ENCODE data around the gene CPE.

Gene CPE

DNA sequence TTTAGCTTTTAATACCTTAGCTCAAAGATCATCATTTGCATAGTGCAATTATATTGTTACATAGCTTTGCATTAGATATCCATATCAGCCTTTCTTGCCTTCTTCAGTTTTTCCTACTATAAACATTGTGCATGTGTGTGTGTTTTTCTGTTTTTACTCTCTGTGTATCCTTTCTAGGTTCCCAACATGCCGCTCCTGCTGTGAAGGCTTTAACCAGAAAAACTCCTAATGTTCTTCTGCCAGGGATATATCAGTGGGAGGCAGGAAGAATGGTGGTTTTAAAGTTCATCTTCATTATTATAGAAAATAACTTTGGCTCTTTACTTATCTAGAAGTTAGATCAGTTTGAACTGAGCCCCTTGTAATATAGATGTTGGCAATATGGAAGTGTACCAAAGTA is 61.2 kb downstream of the CPE start:
- Histone ChIP-seq H3K14ac (ENCODE audit: low read length) (no peak overlapping the region), H4K8ac (ENCODE audit: low read depth, low read length) (no peak overlapping the region), H3K4me3 (ENCODE audit: low read length in 2 of 2) (no peak overlapping the region), H2AFZ (ENCODE audit: low read length) (peak overlapping the region; percentile 28), H3K4me2 (ENCODE audit: insufficient read depth, low read length, poor library complexity, severe bottlenecking) (no peak overlapping the region), H2BK15ac (ENCODE audit: low read length) (no peak overlapping the region), H3K36me3 (replicated peaks in 1 of 2; ENCODE audit: control insufficient read depth in 2 of 2, insufficient read depth in 2 of 2, low read length in 2 of 2) (no peaks in the 10 kb centered on the region), H3K4me1 (ENCODE audit: control insufficient read depth in 2 of 2, insufficient read depth in 1 of 2, low read depth in 1 of 2, low read length in 2 of 2) (peaks cover 2 to 15% of the 10 kb centered on the region in 2 donors), H3K18ac (ENCODE audit: low read length) (no peak overlapping the region), H3K9ac (ENCODE audit: low read depth, low read length, poor library complexity) (no peak overlapping the region), H2BK12ac (ENCODE audit: low read length) (no peak overlapping the region), H3K27ac (replicated peaks; ENCODE audit: low read length) (no peak overlapping the region), H3K23ac (ENCODE audit: low read depth, low read length, poor library complexity) (no peak overlapping the region), H2AK5ac (ENCODE audit: low read depth, low read length) (no peak overlapping the region), H2BK5ac (ENCODE audit: low read length) (no peak overlapping the region), H4K91ac (ENCODE audit: low read depth, low read length, poor library complexity) (no peak overlapping the region), H3K79me1 (ENCODE audit: low read depth, low read length) (no peaks in the 10 kb centered on the region), H3K27me3 (ENCODE audit: control insufficient read depth in 3 of 3, insufficient read depth in 3 of 3, low read depth in 1 of 3, low read length in 3 of 3) (no peaks in the 10 kb centered on the region), H3K4ac (ENCODE audit: low read length) (no peak overlapping the region), H2BK120ac (ENCODE audit: low read depth, low read length) (no peak overlapping the region), H3K9me3 (replicated peaks in 1 of 2; ENCODE audit: control insufficient read depth in 2 of 2, insufficient read depth in 1 of 2, low read depth in 1 of 2, low read length in 2 of 2) (no peaks in the 10 kb centered on the region)
- no peak for DNase-seq (ENCODE audit: low spot score)
- no CpG with 5 or more reads among the region's 1 CpG for WGBS, 2 donors (ENCODE audit: extremely low coverage in 2 of 2, insufficient read length in 2 of 2, insufficient replicate concordance in 1 of 2)

DNA sequence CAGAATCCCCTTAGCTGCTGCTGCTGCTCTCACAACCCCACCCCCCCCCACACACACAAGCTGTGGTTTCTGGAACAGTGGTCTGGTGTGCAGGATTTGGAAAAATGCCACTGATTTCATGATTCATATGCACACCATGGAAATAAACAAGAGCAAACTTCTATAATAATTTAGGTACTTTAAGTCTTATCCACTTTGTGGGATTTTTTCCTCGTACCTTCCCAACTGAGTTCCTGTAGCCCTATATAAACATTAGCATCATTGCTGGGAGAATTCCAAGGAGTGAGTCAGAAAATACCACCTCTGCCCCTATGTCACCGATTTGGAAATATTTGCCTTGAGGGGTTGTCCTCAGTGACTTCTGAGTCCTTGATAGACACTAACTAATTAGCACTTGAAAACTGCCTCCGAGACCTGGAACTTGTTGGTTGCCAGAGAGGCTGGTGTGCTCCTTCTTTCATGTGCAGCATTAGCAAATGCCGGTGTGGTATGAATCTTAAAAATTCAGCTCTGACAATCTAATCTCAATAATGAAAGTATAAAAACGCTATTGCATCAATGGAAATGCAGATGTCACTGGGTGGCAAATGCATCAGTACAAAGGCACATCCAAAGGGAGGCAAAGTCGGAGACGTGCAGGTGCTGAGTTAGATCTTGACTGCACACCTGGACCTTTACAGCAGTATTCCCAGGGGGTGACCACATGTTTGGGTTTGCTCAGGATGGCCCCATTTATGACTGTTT is 61.8 kb downstream of the CPE start:
- no peak overlapping the region for H2AK5ac ChIP-seq (ENCODE audit: low read depth, low read length)
- no peak overlapping the region for H3K4me3 ChIP-seq (ENCODE audit: low read length in 2 of 2)
- no peak overlapping the region for H3K4me2 ChIP-seq (ENCODE audit: insufficient read depth, low read length, poor library complexity, severe bottlenecking)
- H4K8ac ChIP-seq (ENCODE audit: low read depth, low read length), result no peak overlapping the region
- no CpG with 5 or more reads among the region's 7 CpGs for WGBS, 2 donors (ENCODE audit: extremely low coverage in 2 of 2, insufficient read length in 2 of 2, insufficient replicate concordance in 1 of 2)
- H2BK5ac ChIP-seq (ENCODE audit: low read length), result no peak overlapping the region
- H2BK12ac ChIP-seq (ENCODE audit: low read length), result no peak overlapping the region
- no peak overlapping the region for H3K14ac ChIP-seq (ENCODE audit: low read length)
- H2BK120ac ChIP-seq (ENCODE audit: low read depth, low read length), result no peak overlapping the region
- H3K27me3 ChIP-seq (ENCODE audit: control insufficient read depth in 3 of 3, insufficient read depth in 3 of 3, low read depth in 1 of 3, low read length in 3 of 3), result no peaks in the 10 kb centered on the region
- H3K79me1 ChIP-seq (ENCODE audit: low read depth, low read length), result no peaks in the 10 kb centered on the region
- H3K4me1 ChIP-seq (ENCODE audit: control insufficient read depth in 2 of 2, insufficient read depth in 1 of 2, low read depth in 1 of 2, low read length in 2 of 2), result peaks cover 2 to 15% of the 10 kb centered on the region in 2 donors
- no peaks in the 10 kb centered on the region for H3K9me3 ChIP-seq (replicated peaks in 1 of 2; ENCODE audit: control insufficient read depth in 2 of 2, insufficient read depth in 1 of 2, low read depth in 1 of 2, low read length in 2 of 2)
- H3K27ac ChIP-seq (replicated peaks; ENCODE audit: low read length), result no peak overlapping the region
- no peak for DNase-seq (ENCODE audit: low spot score)
- no peaks in the 10 kb centered on the region for H3K36me3 ChIP-seq (replicated peaks in 1 of 2; ENCODE audit: control insufficient read depth in 2 of 2, insufficient read depth in 2 of 2, low read length in 2 of 2)
- no peak overlapping the region for H3K23ac ChIP-seq (ENCODE audit: low read depth, low read length, poor library complexity)
- peak overlapping the region; percentile 28 for H2AFZ ChIP-seq (ENCODE audit: low read length)
- no peak overlapping the region for H4K91ac ChIP-seq (ENCODE audit: low read depth, low read length, poor library complexity)
- no peak overlapping the region for H3K18ac ChIP-seq (ENCODE audit: low read length)
- H3K4ac ChIP-seq (ENCODE audit: low read length), result no peak overlapping the region
- no peak overlapping the region for H2BK15ac ChIP-seq (ENCODE audit: low read length)
- no peak overlapping the region for H3K9ac ChIP-seq (ENCODE audit: low read depth, low read length, poor library complexity)

DNA sequence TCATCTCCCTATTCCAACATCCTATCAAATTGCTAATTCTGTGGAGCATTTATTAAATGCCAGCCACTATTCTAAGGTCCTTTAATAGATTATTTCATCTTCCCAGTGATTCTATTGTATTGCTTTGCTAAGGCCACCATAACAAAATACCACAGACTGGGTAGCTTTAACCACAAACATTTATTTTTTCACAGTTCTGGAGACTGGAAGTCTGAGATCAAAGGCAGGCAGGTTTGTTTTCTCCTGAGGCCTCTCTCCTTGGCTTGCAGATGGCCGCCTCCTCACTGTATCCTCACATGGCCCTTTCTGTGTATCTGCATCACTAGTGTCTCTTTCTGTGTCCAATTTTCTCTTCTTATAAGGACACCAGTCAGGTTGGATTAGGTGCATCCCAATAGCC is 64.5 kb downstream of the CPE start:
- H3K36me3 ChIP-seq (replicated peaks in 1 of 2; ENCODE audit: control insufficient read depth in 2 of 2, insufficient read depth in 2 of 2, low read length in 2 of 2), result no peaks in the 10 kb centered on the region
- H2BK5ac ChIP-seq (ENCODE audit: low read length), result no peak overlapping the region
- no peaks in the 10 kb centered on the region for H3K27me3 ChIP-seq (ENCODE audit: control insufficient read depth in 3 of 3, insufficient read depth in 3 of 3, low read depth in 1 of 3, low read length in 3 of 3)
- no peak overlapping the region for H4K91ac ChIP-seq (ENCODE audit: low read depth, low read length, poor library complexity)
- no peak for DNase-seq (ENCODE audit: low spot score)
- no peak overlapping the region for H2BK12ac ChIP-seq (ENCODE audit: low read length)
- no peak overlapping the region for H3K4ac ChIP-seq (ENCODE audit: low read length)
- H3K79me1 ChIP-seq (ENCODE audit: low read depth, low read length), result no peaks in the 10 kb centered on the region
- H2AFZ ChIP-seq (ENCODE audit: low read length), result no peak overlapping the region
- no peaks in the 10 kb centered on the region for H3K9me3 ChIP-seq (replicated peaks in 1 of 2; ENCODE audit: control insufficient read depth in 2 of 2, insufficient read depth in 1 of 2, low read depth in 1 of 2, low read length in 2 of 2)
- no peak overlapping the region for H2BK120ac ChIP-seq (ENCODE audit: low read depth, low read length)
- H3K23ac ChIP-seq (ENCODE audit: low read depth, low read length, poor library complexity), result no peak overlapping the region
- no peak overlapping the region for H3K4me3 ChIP-seq (ENCODE audit: low read length in 2 of 2)
- no peak overlapping the region for H3K4me2 ChIP-seq (ENCODE audit: insufficient read depth, low read length, poor library complexity, severe bottlenecking)
- no CpG with 5 or more reads among the region's 1 CpG for WGBS, 2 donors (ENCODE audit: extremely low coverage in 2 of 2, insufficient read length in 2 of 2, insufficient replicate concordance in 1 of 2)
- H3K9ac ChIP-seq (ENCODE audit: low read depth, low read length, poor library complexity), result no peak overlapping the region
- H4K8ac ChIP-seq (ENCODE audit: low read depth, low read length), result no peak overlapping the region
- H3K27ac ChIP-seq (replicated peaks; ENCODE audit: low read length), result no peak overlapping the region
- H3K18ac ChIP-seq (ENCODE audit: low read length), result no peak overlapping the region
- peaks cover 2 to 15% of the 10 kb centered on the region in 2 donors for H3K4me1 ChIP-seq (ENCODE audit: control insufficient read depth in 2 of 2, insufficient read depth in 1 of 2, low read depth in 1 of 2, low read length in 2 of 2)
- H2BK15ac ChIP-seq (ENCODE audit: low read length), result no peak overlapping the region
- no peak overlapping the region for H3K14ac ChIP-seq (ENCODE audit: low read length)
- no peak overlapping the region for H2AK5ac ChIP-seq (ENCODE audit: low read depth, low read length)

DNA sequence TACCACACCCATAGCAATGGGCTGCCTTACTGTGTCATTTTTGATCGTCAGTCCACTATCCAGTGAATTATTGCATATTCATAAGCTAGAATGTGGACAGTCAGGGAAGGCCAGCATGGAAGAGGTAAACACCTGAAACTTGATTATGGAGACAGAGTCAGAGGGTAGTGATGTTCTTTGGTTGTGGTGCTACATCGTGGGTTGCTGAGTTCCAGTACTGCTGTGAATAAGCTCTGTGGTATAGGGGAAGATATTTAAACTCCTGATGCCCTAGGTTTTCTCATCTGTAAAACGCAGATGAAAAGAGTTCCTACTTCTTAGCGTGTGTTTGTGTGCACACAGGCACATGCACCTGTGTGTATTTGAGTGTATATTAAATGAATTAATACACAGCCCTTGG is 69.9 kb downstream of the CPE start:
- no CpG with 5 or more reads among the region's 4 CpGs for WGBS, 2 donors (ENCODE audit: extremely low coverage in 2 of 2, insufficient read length in 2 of 2, insufficient replicate concordance in 1 of 2)
- Histone ChIP-seq H3K18ac (ENCODE audit: low read length) (no peak overlapping the region), H3K27me3 (ENCODE audit: control insufficient read depth in 3 of 3, insufficient read depth in 3 of 3, low read depth in 1 of 3, low read length in 3 of 3) (no peaks in the 10 kb centered on the region)

More for the DNA sequence above, 69.9 kb downstream of the CPE start:
- Histone ChIP-seq H3K4me1 (ENCODE audit: control insufficient read depth in 2 of 2, insufficient read depth in 1 of 2, low read depth in 1 of 2, low read length in 2 of 2) (no peaks in the 10 kb centered on the region), H3K9ac (ENCODE audit: low read depth, low read length, poor library complexity) (no peak overlapping the region), H2BK12ac (ENCODE audit: low read length) (no peak overlapping the region), H2AFZ (ENCODE audit: low read length) (no peak overlapping the region), H3K23ac (ENCODE audit: low read depth, low read length, poor library complexity) (no peak overlapping the region), H2AK5ac (ENCODE audit: low read depth, low read length) (no peak overlapping the region), H4K91ac (ENCODE audit: low read depth, low read length, poor library complexity) (no peak overlapping the region), H2BK5ac (ENCODE audit: low read length) (no peak overlapping the region), H3K27ac (replicated peaks; ENCODE audit: low read length) (no peak overlapping the region), H3K4me2 (ENCODE audit: insufficient read depth, low read length, poor library complexity, severe bottlenecking) (no peak overlapping the region), H4K8ac (ENCODE audit: low read depth, low read length) (no peak overlapping the region), H3K4ac (ENCODE audit: low read length) (no peak overlapping the region), H3K14ac (ENCODE audit: low read length) (no peak overlapping the region), H3K36me3 (replicated peaks in 1 of 2; ENCODE audit: control insufficient read depth in 2 of 2, insufficient read depth in 2 of 2, low read length in 2 of 2) (no peaks in the 10 kb centered on the region), H3K4me3 (ENCODE audit: low read length in 2 of 2) (no peak overlapping the region), H2BK15ac (ENCODE audit: low read length) (no peak overlapping the region), H2BK120ac (ENCODE audit: low read depth, low read length) (no peak overlapping the region), H3K9me3 (replicated peaks in 1 of 2; ENCODE audit: control insufficient read depth in 2 of 2, insufficient read depth in 1 of 2, low read depth in 1 of 2, low read length in 2 of 2) (no peaks in the 10 kb centered on the region), H3K79me1 (ENCODE audit: low read depth, low read length) (no peaks in the 10 kb centered on the region)
- no peak for DNase-seq (ENCODE audit: low spot score)
